Osteocyte (in vitro differentiated cells): ENCODE data around the gene BLTP3A. TPM values are rescaled to one million over a fixed set of nuclear protein-coding genes. Genes with fewer than 3 reads are reported as not detected.
"Not testable (repeated sequence)": the region's sequence is repeated elsewhere in the genome, so short reads cannot be mapped to it uniquely, and the experiment has no call there.

Experiments
- DNase-seq: peaks from one replicate; pipeline ENCODE4 v3.0.0; 2021; ENCODE audit warnings: mixed read lengths; ENCODE audit not compliant: unreplicated experiment; ENCODE audit errors: extremely low spot score
- H3K27ac Mint-ChIP-seq: one replicate; pipeline ENCODE4 v1.8.0; 2021; ENCODE audit warnings: mild to moderate bottlenecking, mixed read lengths; ENCODE audit not compliant: unreplicated experiment
- H3K27me3 Mint-ChIP-seq: one replicate; pipeline ENCODE4 v1.8.0; 2021; ENCODE audit warnings: mixed read lengths; ENCODE audit not compliant: unreplicated experiment
- H3K36me3 Mint-ChIP-seq: one replicate; pipeline ENCODE4 v1.8.0; 2021; ENCODE audit warnings: mixed read lengths; ENCODE audit not compliant: unreplicated experiment
- H3K4me1 Mint-ChIP-seq: one replicate; pipeline ENCODE4 v1.8.0; 2021; ENCODE audit warnings: mixed read lengths; ENCODE audit not compliant: unreplicated experiment
- H3K4me3 Mint-ChIP-seq: one replicate; pipeline ENCODE4 v1.8.0; 2021; ENCODE audit warnings: mild to moderate bottlenecking, moderate library complexity, mixed read lengths; ENCODE audit not compliant: unreplicated experiment
- H3K9me3 Mint-ChIP-seq: one replicate; pipeline ENCODE4 v1.8.0; 2021; ENCODE audit warnings: mixed read lengths; ENCODE audit not compliant: unreplicated experiment
- long read RNA-seq: library from polyadenylated mRNA; unstranded; transcript quantifications from one replicate; pipeline ENCODE4 v2.0.0, GENCODE V29; 2021
- total RNA-seq: library from RNA; stranded (reverse); gene quantifications from 2 replicates; pipeline ENCODE4 v1.2.1, GENCODE V29; 2021
- TF ChIP-seq, protein P1 (sequence below): fragments of 200-600 bp; sonication (generic); IDR thresholded peaks from 2 replicates; pipeline ENCODE4 v1.5.0; 2021; ENCODE audit warnings: antibody characterized with exemption, mild to moderate bottlenecking, moderate library complexity

The BLTP3A gene, protein sequence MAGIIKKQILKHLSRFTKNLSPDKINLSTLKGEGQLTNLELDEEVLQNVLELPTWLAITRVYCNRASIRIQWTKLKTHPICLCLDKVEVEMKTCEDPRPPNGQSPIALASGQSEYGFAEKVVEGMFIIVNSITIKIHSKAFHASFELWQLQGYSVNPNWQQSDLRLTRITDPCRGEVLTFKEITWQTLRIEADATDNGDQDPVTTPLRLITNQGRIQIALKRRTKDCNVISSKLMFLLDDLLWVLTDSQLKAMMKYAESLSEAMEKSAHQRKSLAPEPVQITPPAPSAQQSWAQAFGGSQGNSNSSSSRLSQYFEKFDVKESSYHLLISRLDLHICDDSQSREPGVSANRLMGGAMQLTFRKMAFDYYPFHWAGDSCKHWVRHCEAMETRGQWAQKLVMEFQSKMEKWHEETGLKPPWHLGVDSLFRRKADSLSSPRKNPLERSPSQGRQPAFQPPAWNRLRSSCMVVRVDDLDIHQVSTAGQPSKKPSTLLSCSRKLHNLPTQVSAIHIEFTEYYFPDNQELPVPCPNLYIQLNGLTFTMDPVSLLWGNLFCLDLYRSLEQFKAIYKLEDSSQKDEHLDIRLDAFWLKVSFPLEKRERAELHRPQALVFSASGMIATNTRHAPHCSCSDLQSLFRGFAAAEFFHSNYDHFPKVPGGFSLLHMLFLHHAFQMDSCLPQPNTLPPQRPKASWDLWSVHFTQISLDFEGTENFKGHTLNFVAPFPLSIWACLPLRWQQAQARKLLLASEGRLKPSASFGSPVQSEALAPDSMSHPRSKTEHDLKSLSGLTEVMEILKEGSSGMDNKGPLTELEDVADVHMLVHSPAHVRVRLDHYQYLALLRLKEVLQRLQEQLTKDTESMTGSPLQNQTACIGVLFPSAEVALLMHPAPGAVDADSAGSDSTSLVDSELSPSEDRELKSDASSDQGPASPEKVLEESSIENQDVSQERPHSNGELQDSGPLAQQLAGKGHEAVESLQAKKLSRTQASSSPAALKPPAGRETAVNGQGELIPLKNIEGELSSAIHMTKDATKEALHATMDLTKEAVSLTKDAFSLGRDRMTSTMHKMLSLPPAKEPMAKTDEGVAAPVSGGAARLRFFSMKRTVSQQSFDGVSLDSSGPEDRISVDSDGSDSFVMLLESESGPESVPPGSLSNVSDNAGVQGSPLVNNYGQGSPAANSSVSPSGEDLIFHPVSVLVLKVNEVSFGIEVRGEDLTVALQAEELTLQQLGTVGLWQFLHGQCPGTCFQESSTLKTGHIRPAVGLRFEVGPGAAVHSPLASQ (N-terminal part only)
- total RNA-seq = 18.4 and 20.0 TPM in 2 replicates
- long read RNA-seq, partial matches to known transcripts = 7 of 22 reads
- long read RNA-seq, other reads (novel, unspliced or antisense) = 15 of 22 reads

DNA sequence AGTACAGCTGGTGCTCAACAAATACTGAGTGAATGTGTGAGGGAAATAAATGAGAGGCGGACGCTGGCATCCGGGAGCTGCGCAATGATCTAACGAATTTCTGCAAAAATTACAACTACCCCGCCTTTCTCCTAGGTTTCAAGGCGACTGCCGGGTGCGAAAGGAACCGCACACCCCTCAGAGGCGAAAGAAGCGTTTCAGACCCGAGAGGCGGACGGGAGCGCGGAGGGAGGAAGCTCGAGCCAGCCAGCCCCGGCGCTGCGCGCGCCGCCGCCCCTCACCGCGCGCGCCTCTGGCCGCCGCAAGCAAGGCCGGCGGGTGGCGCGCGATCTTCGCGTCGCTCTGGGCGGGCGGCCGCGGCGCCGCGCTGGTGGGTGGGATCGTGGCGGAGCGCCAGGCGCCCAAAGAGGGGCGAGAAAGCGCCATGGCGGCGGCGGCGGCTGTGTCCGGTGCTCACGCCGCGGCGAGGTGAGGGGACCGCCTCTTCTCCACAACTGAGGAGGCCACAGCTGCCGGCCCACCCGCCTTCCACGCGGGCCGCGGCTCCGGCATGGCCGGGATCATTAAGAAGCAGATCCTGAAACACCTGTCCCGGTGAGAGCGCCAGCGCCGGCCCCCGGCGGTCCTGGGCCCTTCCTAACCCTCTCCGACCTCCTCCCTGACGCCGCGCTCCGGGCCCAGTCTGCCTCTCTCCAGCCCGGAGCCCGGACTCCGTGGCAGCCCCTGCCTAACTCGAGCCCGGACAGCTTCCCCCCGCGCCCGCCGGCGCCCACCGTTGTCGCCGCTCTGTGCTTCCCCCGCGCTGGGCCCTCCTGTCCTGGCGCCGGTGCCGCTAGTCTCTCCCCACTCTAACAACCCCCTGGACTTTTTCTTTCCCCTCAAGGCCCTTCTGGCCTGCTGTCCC is at the start of gene BLTP3A:
BLTP3A (plus strand) TSS at position 383 of the 904 bp plus-strand sequence; CDS start at position 551, 168 bp downstream.
- Mint-ChIP-seq H3K4me1 (peaks cover 31% of the 10 kb centered on the region), H3K27me3 (no peaks in the 10 kb centered on the region), H3K27ac (peak within 1 kb of the TSS; percentile 93), H3K36me3 (no peaks in the 10 kb centered on the region), H3K4me3 (peak within 1 kb of the TSS; percentile 92), H3K9me3 (no peaks in the 10 kb centered on the region)
- TF ChIP-seq, protein P1, sequence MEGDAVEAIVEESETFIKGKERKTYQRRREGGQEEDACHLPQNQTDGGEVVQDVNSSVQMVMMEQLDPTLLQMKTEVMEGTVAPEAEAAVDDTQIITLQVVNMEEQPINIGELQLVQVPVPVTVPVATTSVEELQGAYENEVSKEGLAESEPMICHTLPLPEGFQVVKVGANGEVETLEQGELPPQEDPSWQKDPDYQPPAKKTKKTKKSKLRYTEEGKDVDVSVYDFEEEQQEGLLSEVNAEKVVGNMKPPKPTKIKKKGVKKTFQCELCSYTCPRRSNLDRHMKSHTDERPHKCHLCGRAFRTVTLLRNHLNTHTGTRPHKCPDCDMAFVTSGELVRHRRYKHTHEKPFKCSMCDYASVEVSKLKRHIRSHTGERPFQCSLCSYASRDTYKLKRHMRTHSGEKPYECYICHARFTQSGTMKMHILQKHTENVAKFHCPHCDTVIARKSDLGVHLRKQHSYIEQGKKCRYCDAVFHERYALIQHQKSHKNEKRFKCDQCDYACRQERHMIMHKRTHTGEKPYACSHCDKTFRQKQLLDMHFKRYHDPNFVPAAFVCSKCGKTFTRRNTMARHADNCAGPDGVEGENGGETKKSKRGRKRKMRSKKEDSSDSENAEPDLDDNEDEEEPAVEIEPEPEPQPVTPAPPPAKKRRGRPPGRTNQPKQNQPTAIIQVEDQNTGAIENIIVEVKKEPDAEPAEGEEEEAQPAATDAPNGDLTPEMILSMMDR = no peak
- DNase-seq = peak; percentile 89

DNA sequence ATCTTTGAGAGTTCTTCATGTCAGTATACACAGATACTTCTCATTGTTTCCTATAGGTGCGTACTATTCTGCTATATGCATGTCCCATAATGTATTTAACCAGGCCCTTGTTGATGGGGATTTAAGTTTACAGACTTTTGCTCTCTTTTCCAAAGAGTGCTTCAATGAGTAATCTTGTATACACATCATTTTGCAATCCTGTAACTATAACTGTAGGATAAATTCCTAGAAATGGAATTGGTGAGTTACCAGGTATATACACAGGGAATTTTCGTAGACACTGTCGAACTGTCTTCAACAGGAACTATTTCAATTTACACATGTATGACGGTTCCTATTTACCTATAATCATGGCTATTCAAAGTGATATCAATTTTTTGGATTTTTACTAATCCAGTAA is 49.8 kb upstream of the BLTP3A start:
- H3K27ac Mint-ChIP-seq = no peak overlapping the region
- no peaks in the 10 kb centered on the region for H3K4me1 Mint-ChIP-seq
- no peaks in the 10 kb centered on the region for H3K36me3 Mint-ChIP-seq
- no peak overlapping the region for H3K4me3 Mint-ChIP-seq
- H3K9me3 Mint-ChIP-seq = no peaks in the 10 kb centered on the region
- TF ChIP-seq, protein P1 = no peak
- no peak for DNase-seq
- peaks cover 3% of the 10 kb centered on the region for H3K27me3 Mint-ChIP-seq

DNA sequence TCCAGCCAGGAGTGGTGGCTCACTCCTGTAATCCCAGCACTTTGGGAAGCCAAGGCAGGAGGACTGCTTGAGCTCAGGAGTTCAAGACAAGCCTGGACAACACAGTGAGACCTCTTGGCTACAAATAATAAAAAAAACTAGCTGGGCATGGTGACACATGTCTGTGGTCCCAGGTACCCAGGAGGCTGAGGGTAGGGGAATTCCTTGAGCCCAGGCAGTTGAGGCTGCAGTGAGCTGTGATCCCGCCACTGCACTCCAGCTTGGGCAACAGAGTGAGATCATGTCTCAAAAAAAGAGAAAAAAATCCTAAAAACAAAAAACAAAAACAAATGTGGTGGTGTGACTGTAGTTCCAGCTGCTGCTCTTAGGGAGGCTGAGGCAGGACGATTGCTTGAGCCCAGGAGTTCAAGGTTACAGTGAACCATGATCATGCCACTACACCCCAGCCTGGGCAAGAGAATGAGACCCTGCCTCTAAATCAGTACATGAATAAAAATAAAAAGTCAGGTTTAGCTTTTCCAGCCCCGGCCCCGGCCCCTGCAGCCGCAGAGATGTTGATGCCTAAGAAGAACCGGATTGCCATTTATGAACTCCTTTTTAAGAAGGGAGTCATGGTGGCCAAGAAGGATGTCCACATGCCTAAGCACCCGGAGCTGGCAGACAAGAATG is 48.1 kb upstream of the BLTP3A start:
- no peak for DNase-seq
- no peaks in the 10 kb centered on the region for H3K36me3 Mint-ChIP-seq
- no peak overlapping the region for H3K27ac Mint-ChIP-seq
- no peaks in the 10 kb centered on the region for H3K27me3 Mint-ChIP-seq
- no peaks in the 10 kb centered on the region for H3K9me3 Mint-ChIP-seq
- no peak overlapping the region for H3K4me3 Mint-ChIP-seq
- TF ChIP-seq, protein P1 = no peak
- H3K4me1 Mint-ChIP-seq = no peaks in the 10 kb centered on the region

DNA sequence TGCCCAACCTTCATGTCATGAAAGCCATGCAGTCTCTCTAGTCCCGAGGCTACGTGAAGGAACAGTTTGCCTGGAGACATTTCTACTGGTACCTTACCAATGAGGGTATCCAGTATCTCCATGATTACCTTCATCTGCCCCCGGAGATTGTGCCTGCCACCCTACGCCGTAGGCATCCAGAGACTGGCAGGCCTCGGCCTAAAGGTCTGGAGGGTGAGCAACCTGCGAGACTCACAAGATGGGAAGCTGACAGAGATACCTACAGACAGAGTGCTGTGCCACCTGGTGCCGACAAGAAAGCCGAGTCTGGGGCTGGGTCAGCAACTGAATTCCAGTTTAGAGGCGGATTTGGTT is 47.6 kb upstream of the BLTP3A start:
- H3K36me3 Mint-ChIP-seq, DNase-seq, H3K27ac Mint-ChIP-seq, H3K4me1 Mint-ChIP-seq, H3K27me3 Mint-ChIP-seq, H3K4me3 Mint-ChIP-seq, H3K9me3 Mint-ChIP-seq: not testable (repeated sequence)
